A673 (cell line): ENCODE data around the gene TCHP. TPM values are rescaled to one million over a fixed set of nuclear protein-coding genes. Genes with fewer than 3 reads are reported as not detected.

Experiments
- BruUV-seq: library from RNA; stranded (reverse); fragments of 400-500 nt; replicated peaks from 2 replicates; lab custom pipeline; 2021; lab: Mats Ljungman, UMichigan
- CTCF ChIA-PET: fragments of 300-600 bp; sonication (Branson Sonifier 250); formaldehyde crosslinking; loops from one replicate; lab custom pipeline; 2022; ENCODE audit warnings: antibody characterized with exemption; lab: Charles Lee
- POLR2A ChIA-PET: fragments of 300-600 bp; sonication (Branson Sonifier 250); formaldehyde crosslinking; loops from one replicate; lab custom pipeline; 2022; ENCODE audit warnings: antibody characterized with exemption; ENCODE audit not compliant: low non-redundant PET; lab: Charles Lee
- DNase-seq: peaks from one replicate; pipeline ENCODE4 v3.0.0-alpha.2; 2015; ENCODE audit warnings: low spot score
- H3K27ac ChIP-seq: fragments of 200-600 bp; sonication (generic); 2 replicates; pipeline ENCODE4 v1.5.1; 2016; ENCODE audit warnings: mixed run types, low read depth, mild to moderate bottlenecking, mixed read lengths, antibody characterized with exemption, low read length; ENCODE audit not compliant: poor library complexity, severe bottlenecking
- H3K27me3 ChIP-seq: fragments of 200-600 bp; sonication (generic); replicated peaks from 2 replicates; pipeline ENCODE4 v1.6.1; 2017; ENCODE audit warnings: mixed run types, low read depth, mild to moderate bottlenecking, mixed read lengths, antibody characterized with exemption, low read length; ENCODE audit not compliant: insufficient read depth, poor library complexity
- H3K36me3 ChIP-seq: fragments of 200-600 bp; sonication (generic); 2 replicates; pipeline ENCODE4 v1.6.1; 2016; ENCODE audit warnings: mixed run types, mild to moderate bottlenecking, mixed read lengths, antibody characterized with exemption, low read length; ENCODE audit not compliant: insufficient read depth, poor library complexity, severe bottlenecking
- H3K4me1 ChIP-seq: fragments of 200-600 bp; sonication (generic); 2 replicates; pipeline ENCODE4 v1.6.1; 2017; ENCODE audit warnings: mixed run types, mild to moderate bottlenecking, mixed read lengths, antibody characterized with exemption, low read length; ENCODE audit not compliant: insufficient read depth, poor library complexity, severe bottlenecking
- H3K4me3 ChIP-seq: fragments of 200-600 bp; sonication (generic); 2 replicates; pipeline ENCODE4 v1.5.1; 2016; ENCODE audit warnings: low read depth, mixed run types, mild to moderate bottlenecking, mixed read lengths, low read length; ENCODE audit not compliant: poor library complexity, severe bottlenecking
- H3K9me3 ChIP-seq: fragments of 200-600 bp; sonication (generic); 2 replicates; pipeline ENCODE4 v1.6.1; 2016; ENCODE audit warnings: mixed run types, low read depth, mild to moderate bottlenecking, mixed read lengths, antibody characterized with exemption, low read length; ENCODE audit not compliant: poor library complexity, severe bottlenecking
- CTCF ChIP-seq: fragments of 300-800, 200-600 bp; sonication (generic); conservative IDR thresholded peaks from 2 replicates; pipeline ENCODE4 v1.5.1; 2017; ENCODE audit warnings: low read depth, mild to moderate bottlenecking, antibody characterized with exemption, low read length, moderate library complexity, mixed read lengths
- EZH2 ChIP-seq: fragments of 200-600 bp; sonication (generic); IDR thresholded peaks from 2 replicates; pipeline ENCODE4 v1.6.1; 2017; ENCODE audit warnings: borderline replicate concordance, low read depth, mild to moderate bottlenecking, mixed read lengths, antibody characterized with exemption, low read length; ENCODE audit not compliant: poor library complexity, severe bottlenecking
- intact Hi-C: fragments of 100-400 bp; cut with micrococcal nuclease; formaldehyde crosslinking; loops from one replicate; pipeline ENCODE4 v1.10.0; 2022; ENCODE audit not compliant: unreplicated experiment
- total RNA-seq: library from RNA; stranded (reverse); gene quantifications from 2 replicates; pipeline ENCODE4 v1.2.3, GENCODE V29; 2021

The TCHP gene
- total RNA-seq, 1 experiment from 2014 or later: 40.4 TPM

- H3K4me1 ChIP-seq: peaks cover 18% of the 10 kb centered on the region
- intact Hi-C loops: no loop called here
- peaks cover 45% of the 10 kb centered on the region for H3K36me3 ChIP-seq
- no peaks in the 10 kb centered on the region for H3K27me3 ChIP-seq
- no peak overlapping the region for H3K27ac ChIP-seq
- no peaks in the 10 kb centered on the region for H3K9me3 ChIP-seq
- no peak overlapping the region for H3K4me3 ChIP-seq
- ChIA-PET POLR2A (no interaction called here), CTCF (no interaction called here)
- BruUV-seq: no TSS peak
- TF ChIP-seq EZH2 (no peak), CTCF (no peak)
- DNase-seq: no peak
These were observed 49.0 kb downstream of the TCHP start for GRCh38 chr12:109949089-109949488.

DNA sequence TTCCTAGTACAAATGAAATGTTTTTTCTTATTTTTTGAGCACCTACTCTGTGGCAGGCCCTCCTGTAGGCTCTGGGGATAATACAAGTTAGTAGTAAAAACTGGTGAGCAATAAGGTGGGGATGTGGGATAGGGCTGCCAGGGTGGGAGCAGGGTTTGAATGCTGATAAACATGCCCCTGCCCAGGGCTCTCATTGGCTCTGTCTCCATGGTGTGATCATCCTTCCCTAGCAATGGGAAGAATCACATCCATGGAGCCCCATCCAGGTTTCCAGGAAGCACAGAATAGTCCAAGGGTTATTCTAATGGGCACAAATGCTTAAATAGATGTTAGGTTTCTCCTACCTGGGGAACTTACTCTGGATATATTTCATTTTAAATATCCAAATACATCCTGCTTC is 50.6 kb downstream of the TCHP start:
- intact Hi-C loops: no loop called here

DNA sequence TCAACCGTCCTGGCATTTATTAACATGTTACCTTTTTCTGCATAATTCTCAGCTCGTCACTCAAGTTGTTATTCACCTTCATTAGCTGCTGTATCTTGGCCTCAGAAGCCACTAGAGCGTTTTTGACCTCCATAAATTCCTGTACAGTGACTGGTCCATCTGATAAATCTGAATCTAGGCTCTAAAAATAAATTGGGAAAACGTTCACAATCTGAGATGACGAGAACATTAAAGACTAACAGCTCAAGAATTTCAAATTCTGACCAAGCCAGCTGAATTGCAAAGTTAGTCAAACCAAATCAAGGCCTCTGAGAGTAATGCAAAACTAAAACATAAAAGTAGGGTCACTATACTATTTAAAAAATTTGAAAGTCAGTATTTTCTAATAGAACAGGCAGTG is 51.1 kb downstream of the TCHP start:
- no peak for DNase-seq
- ChIA-PET POLR2A (no interaction called here), CTCF (no interaction called here)
- intact Hi-C loops: no loop called here
- BruUV-seq: no TSS peak
- no peak overlapping the region for H3K27ac ChIP-seq
- no peaks in the 10 kb centered on the region for H3K9me3 ChIP-seq
- H3K36me3 ChIP-seq: peaks cover 45% of the 10 kb centered on the region
- H3K27me3 ChIP-seq: no peaks in the 10 kb centered on the region
- no peak for TF ChIP-seq CTCF
- TF ChIP-seq EZH2: no peak
- no peak overlapping the region for H3K4me3 ChIP-seq
- H3K4me1 ChIP-seq: peaks cover 18% of the 10 kb centered on the region

More for the DNA sequence above, 50.6 kb downstream of the TCHP start:
- no TSS peak for BruUV-seq
- no peaks in the 10 kb centered on the region for H3K9me3 ChIP-seq
- ChIA-PET POLR2A (no interaction called here), CTCF (no interaction called here)
- peaks cover 45% of the 10 kb centered on the region for H3K36me3 ChIP-seq
- H3K27ac ChIP-seq: no peak overlapping the region
- peaks cover 18% of the 10 kb centered on the region for H3K4me1 ChIP-seq
- H3K27me3 ChIP-seq: no peaks in the 10 kb centered on the region
- TF ChIP-seq CTCF (no peak), EZH2 (no peak)
- no peak overlapping the region for H3K4me3 ChIP-seq
- DNase-seq: no peak
